Measurements from ENCODE around the gene CDCP1. TPM values are rescaled to one million over a fixed set of nuclear protein-coding genes. Genes with fewer than 3 reads are reported as not detected.

The CDCP1 gene
- total RNA-seq, 1 donor: 32.8 TPM

DNA sequence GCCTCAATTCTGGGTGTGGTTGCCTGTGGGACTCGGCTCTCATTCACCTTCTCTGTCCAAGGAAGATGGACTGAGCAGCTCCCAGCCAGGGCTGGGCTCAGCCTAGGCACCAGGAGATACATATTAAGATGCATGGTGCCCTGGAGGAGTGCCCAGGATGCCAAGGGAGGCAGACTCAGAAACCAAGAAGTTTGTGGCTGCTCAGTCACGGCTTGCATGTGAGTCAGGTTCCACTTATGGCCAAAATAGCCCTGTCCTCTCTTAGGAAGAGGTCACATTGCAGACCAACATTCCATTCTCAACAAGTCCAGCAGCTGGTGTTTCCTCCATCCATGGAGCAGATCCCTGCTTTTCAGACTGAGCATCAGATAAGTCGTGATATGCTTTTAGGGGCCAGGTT lies 21.8 kb downstream of the CDCP1 start:
- no peak for TF ChIP-seq CTCF (IDR thresholded peaks at IDR 0.05; ENCODE audit: insufficient read depth, low read length)
- peak; percentile 86 for DNase-seq (ENCODE audit: low read depth)
- H3K4me3 ChIP-seq (ENCODE audit: low read depth, low read length): no peak overlapping the region

DNA sequence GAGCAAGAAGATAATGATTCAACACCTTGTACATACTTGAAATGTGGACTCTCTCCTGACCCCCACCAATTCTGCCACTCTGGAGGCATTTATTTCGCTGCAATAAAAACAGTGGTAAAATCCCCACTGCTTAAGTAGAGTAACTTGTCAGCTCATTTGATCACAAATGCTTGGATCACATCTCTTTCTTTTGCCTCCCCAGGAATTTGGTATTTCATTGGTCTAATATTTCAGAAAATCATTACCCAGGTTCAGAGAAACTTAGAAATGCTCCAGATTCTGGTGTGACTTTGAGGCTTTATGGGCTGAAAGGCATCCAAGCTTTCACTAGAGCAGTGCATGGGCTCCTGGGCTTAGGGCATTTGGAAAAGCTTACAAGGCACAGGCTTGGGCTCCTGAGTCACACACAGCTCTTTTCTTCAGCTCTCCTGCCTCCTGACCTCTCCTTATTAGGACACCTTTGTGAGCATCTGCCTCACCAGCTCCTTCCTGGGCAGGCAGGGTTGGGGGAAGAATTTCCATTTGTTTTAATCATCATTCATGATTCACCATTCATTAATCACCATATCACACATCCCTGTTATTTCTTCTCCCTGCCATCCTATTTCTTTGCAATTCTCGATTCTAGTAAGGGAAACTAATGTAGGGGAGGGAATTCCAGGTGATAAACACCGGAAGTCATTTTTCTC lies 22.5 kb downstream of the CDCP1 start:
- no peak overlapping the region for H3K4me3 ChIP-seq (ENCODE audit: low read depth, low read length)
- peak; percentile 73 for DNase-seq (ENCODE audit: low read depth)
- no peak for TF ChIP-seq CTCF (IDR thresholded peaks at IDR 0.05; ENCODE audit: insufficient read depth, low read length)

GRCh38 chr3:45123030-45123429 lies 23.1 kb downstream of the CDCP1 start:
- TF ChIP-seq CTCF (IDR thresholded peaks at IDR 0.05; ENCODE audit: insufficient read depth, low read length): no peak
- H3K4me3 ChIP-seq (ENCODE audit: low read depth, low read length): no peak overlapping the region
- peak; percentile 89 for DNase-seq (ENCODE audit: low read depth)

DNA sequence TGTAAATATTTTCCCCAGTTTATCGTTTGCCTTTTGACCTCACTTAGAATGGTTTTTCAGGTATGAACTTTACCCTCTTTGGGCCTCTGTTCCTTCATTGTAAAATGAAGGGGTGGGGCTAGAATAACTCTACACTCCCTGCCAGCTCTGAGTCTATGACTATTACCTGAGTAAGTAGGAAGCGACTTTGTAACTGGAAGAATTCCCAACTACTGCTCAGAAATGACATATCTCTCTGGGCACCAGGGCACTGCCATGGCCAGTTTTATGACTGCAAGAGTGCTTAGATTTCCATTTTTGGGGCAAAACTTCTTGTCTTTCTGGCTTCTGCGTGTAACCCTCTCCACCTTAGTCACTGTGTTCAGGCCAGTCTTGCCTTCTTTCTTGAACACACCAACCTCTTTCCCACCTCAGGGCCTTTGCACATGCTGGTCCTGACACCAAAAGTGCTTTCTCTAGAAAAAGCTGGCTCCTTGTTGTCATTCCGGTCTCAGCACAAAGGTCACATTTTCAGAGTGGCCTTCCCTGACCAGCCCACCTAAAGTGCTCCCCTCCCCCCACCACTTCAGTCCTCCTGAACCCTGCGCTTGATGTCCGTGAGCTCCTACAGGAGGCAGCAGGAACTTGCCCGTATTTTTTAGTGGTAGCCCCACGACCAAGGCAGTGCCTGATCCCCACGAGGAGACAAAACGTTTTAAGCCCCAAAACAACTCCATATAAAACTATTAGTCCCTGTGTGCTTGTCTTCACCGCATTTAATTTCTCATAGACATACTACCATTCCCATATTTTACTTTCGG lies 25.6 kb downstream of the CDCP1 start:
- DNase-seq (ENCODE audit: low read depth): no peak
- TF ChIP-seq CTCF (IDR thresholded peaks at IDR 0.05; ENCODE audit: insufficient read depth, low read length): no peak
- no peak overlapping the region for H3K4me3 ChIP-seq (ENCODE audit: low read depth, low read length)

DNA sequence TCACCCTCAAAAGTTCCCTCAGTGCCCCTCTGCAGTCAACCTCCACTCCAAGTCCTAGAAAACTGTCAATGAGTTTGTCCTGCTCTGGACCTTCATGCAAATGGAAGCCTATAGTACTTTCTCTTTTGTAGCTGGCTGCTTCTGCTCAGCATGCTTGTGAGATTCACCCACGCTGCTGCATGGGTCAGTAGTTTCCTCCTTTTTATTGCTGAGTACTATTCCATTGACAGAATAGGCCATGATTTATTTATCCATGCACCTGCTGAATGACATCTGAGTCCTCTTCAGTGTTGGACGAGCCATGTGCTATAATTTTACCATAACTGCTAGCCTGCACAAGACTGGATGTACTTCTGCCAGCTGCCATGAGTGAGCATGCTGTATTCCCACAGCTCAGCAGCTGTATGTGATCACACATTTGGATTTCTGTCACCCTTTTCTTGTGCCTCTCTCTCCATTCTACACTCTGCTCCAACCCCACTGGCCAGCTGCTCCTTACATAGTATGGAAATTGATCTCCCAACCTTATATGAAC lies 26.3 kb downstream of the CDCP1 start:
- no peak for TF ChIP-seq CTCF (IDR thresholded peaks at IDR 0.05; ENCODE audit: insufficient read depth, low read length)
- no peak overlapping the region for H3K4me3 ChIP-seq (ENCODE audit: low read depth, low read length)
- no peak for DNase-seq (ENCODE audit: low read depth)

GRCh38 chr3:45119376-45119775 lies 26.8 kb downstream of the CDCP1 start:
- no peak for TF ChIP-seq CTCF (IDR thresholded peaks at IDR 0.05; ENCODE audit: insufficient read depth, low read length)
- no peak for DNase-seq (ENCODE audit: low read depth)
- H3K4me3 ChIP-seq (ENCODE audit: low read depth, low read length): no peak overlapping the region

All from fibroblast of the aortic adventitia (primary cell).